Measurements from ENCODE around the gene TCEA3.

Gene TCEA3

DNA sequence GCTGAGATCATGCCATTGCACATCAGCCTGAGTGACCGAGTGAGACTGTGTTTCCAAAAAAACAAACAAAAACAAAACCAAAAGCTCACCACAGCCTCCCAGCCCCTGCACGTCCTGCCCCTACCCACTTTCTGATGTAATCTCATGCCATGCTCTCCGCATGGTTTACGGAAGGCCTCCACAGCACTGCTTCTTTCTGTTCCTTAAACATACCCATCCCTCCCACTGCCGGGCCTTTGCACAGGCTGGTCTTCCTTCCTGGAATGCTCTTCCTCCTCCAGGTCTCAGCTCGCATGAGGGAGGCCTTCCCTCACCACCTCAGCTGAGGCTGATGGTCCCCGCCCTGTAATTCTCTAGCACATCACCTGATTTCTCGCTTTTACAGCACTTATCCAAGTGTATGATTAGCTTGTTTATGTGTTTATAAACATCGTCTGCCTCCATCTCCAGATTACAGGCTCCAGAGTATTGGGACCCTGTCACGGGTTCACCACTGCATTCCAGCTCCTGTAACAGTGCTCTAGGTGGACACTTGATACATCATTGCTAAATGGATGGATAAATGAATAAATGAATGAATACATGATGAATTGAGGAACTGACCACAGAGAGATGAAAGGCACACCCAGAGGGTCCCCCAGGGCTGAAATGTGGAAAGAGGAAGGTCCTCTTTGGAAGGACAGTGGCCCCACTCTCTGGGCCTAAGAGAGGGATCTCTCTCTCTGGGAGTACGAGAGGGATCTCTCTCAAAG lies 22.1 kb downstream of the TCEA3 start:
- Histone ChIP-seq H3K79me2 (ENCODE audit: low read length) (no peaks in the 10 kb centered on the region), H3K36me3 (replicated peaks; ENCODE audit: insufficient read depth, low read length) (no peaks in the 10 kb centered on the region), H3K9ac (ENCODE audit: low read length) (no peak overlapping the region), H2AFZ (ENCODE audit: low read length) (no peak overlapping the region), H3K4me3 (ENCODE audit: low read length) (no peak overlapping the region), H3K27ac (ENCODE audit: low read length) (no peak overlapping the region), H3K9me3 (replicated peaks; ENCODE audit: insufficient read depth, low read length) (no peaks in the 10 kb centered on the region), H4K20me1 (ENCODE audit: insufficient read depth, low read length) (no peaks in the 10 kb centered on the region), H3K4me1 (ENCODE audit: low read length) (no peaks in the 10 kb centered on the region; the same call in 1 of the 2 replicates), H3K4me2 (ENCODE audit: low read depth, low read length) (no peak overlapping the region), H3K9me2 (replicated peaks; ENCODE audit: insufficient read depth, low read length) (no peaks in the 10 kb centered on the region), H3K27me3 (replicated peaks; ENCODE audit: insufficient read depth, low read length) (no peaks in the 10 kb centered on the region), H3F3A (ENCODE audit: insufficient read depth, low read length) (no peaks in the 10 kb centered on the region)
- DNase-seq: no peak
- TF ChIP-seq, protein P1, sequence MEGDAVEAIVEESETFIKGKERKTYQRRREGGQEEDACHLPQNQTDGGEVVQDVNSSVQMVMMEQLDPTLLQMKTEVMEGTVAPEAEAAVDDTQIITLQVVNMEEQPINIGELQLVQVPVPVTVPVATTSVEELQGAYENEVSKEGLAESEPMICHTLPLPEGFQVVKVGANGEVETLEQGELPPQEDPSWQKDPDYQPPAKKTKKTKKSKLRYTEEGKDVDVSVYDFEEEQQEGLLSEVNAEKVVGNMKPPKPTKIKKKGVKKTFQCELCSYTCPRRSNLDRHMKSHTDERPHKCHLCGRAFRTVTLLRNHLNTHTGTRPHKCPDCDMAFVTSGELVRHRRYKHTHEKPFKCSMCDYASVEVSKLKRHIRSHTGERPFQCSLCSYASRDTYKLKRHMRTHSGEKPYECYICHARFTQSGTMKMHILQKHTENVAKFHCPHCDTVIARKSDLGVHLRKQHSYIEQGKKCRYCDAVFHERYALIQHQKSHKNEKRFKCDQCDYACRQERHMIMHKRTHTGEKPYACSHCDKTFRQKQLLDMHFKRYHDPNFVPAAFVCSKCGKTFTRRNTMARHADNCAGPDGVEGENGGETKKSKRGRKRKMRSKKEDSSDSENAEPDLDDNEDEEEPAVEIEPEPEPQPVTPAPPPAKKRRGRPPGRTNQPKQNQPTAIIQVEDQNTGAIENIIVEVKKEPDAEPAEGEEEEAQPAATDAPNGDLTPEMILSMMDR (IDR thresholded peaks at IDR 0.05; ENCODE audit: low read length): no peak

DNA sequence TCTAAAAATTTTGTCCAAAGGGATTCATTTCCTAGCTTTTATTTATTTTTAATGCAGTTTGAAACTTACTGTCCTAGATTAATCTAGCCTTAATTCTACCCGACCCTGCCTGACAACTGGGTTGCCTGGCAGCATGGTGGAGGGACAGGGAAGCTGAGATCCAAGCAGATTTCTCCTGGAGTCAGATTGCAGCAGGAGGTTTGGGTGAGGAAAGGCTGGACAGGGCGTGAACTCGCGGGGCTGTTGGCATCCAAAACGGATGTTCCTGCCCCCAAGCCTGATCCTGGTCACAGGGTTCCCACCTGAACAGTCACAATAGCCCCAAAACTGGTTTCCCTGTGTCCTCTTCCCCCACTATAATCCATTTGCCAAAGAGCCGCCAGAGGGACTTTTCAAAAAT lies 23.2 kb downstream of the TCEA3 start:
- Histone ChIP-seq H3F3A (ENCODE audit: insufficient read depth, low read length) (no peaks in the 10 kb centered on the region), H2AFZ (ENCODE audit: low read length) (no peak overlapping the region), H3K9me3 (replicated peaks; ENCODE audit: insufficient read depth, low read length) (no peaks in the 10 kb centered on the region), H3K27ac (ENCODE audit: low read length) (no peak overlapping the region), H3K36me3 (replicated peaks; ENCODE audit: insufficient read depth, low read length) (no peaks in the 10 kb centered on the region), H3K4me1 (ENCODE audit: low read length) (no peaks in the 10 kb centered on the region; the same call in 1 of the 2 replicates), H3K4me3 (ENCODE audit: low read length) (no peak overlapping the region), H3K4me2 (ENCODE audit: low read depth, low read length) (no peak overlapping the region), H3K9ac (ENCODE audit: low read length) (no peak overlapping the region), H3K27me3 (replicated peaks; ENCODE audit: insufficient read depth, low read length) (no peaks in the 10 kb centered on the region), H3K79me2 (ENCODE audit: low read length) (no peaks in the 10 kb centered on the region), H4K20me1 (ENCODE audit: insufficient read depth, low read length) (no peaks in the 10 kb centered on the region), H3K9me2 (replicated peaks; ENCODE audit: insufficient read depth, low read length) (no peaks in the 10 kb centered on the region)
- DNase-seq: no peak
- no peak for TF ChIP-seq EZH2 (optimal IDR thresholded peaks at IDR 0.05; ENCODE audit: low read depth, low read length)
- TF ChIP-seq, protein P1 (IDR thresholded peaks at IDR 0.05; ENCODE audit: low read length): no peak
- no peak for TF ChIP-seq EZH2phosphoT487 (IDR thresholded peaks at IDR 0.05; ENCODE audit: low read length)

DNA sequence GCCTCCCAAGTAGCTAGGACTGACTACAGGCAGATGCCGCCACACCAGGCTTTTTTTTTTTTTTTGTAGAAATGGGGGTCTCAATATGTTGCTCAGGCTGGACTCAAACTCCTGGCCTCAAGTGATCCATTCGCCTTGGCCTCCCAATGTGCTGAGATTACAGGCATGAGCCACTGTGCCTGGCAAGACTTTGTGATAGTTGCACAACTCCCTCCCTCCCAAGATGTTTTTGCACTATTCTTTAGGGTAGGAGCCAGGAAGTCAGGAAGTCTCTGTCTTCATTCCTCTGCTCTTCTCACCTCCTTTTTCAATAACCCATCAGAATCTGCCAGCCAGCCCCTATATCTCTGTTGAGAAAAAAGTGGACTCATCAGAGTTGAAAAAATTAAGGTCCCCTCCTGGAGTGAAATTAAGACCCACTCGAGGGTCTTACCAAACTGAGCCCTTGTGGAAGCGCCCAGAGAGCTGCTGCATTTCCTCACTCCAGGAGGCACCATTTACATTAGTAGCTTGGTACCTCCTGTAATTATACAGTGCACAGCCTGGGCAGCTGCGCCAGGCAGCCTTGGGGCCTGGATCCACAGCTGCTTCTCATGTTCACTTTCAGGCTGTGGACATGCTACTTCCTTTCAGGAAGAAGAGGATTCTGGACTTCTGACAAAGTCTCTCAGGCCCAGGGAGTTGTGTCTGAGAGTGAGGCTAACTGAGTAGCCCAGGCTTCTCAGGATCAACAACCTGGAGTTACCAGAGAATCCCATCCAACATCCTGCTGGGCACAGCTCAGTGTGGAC lies 24.0 kb downstream of the TCEA3 start:
- Histone ChIP-seq H3K4me3 (ENCODE audit: low read length) (no peak overlapping the region), H3K4me2 (ENCODE audit: low read depth, low read length) (no peak overlapping the region), H3K27me3 (replicated peaks; ENCODE audit: insufficient read depth, low read length) (no peaks in the 10 kb centered on the region), H2AFZ (ENCODE audit: low read length) (no peak overlapping the region), H4K20me1 (ENCODE audit: insufficient read depth, low read length) (no peaks in the 10 kb centered on the region), H3K9me3 (replicated peaks; ENCODE audit: insufficient read depth, low read length) (no peaks in the 10 kb centered on the region), H3F3A (ENCODE audit: insufficient read depth, low read length) (no peaks in the 10 kb centered on the region), H3K4me1 (ENCODE audit: low read length) (peaks cover 4% of the 10 kb centered on the region), H3K27ac (ENCODE audit: low read length) (no peak overlapping the region), H3K79me2 (ENCODE audit: low read length) (no peaks in the 10 kb centered on the region), H3K9me2 (replicated peaks; ENCODE audit: insufficient read depth, low read length) (no peaks in the 10 kb centered on the region), H3K9ac (ENCODE audit: low read length) (no peak overlapping the region), H3K36me3 (replicated peaks; ENCODE audit: insufficient read depth, low read length) (no peaks in the 10 kb centered on the region)
- DNase-seq: no peak
- TF ChIP-seq, protein P1 (IDR thresholded peaks at IDR 0.05; ENCODE audit: low read length): no peak
